GM12865 (cell line): ENCODE measurements around the gene RASSF7.

Experiments
- DNase-seq: peaks from one replicate; pipeline ENCODE4 v3.0.0; 2010; ENCODE audit warnings: low read depth
- H3K4me3 ChIP-seq: 2 replicates; pipeline ENCODE4 v1.5.1; 2011; ENCODE audit warnings: mild to moderate bottlenecking, low read depth, low read length, control low read depth
- TF ChIP-seq, protein P1 (sequence below): IDR thresholded peaks from 2 replicates; pipeline ENCODE4 v1.5.1; 2011; ENCODE audit warnings: low read length, control low read depth, low read depth, inconsistent platforms; ENCODE audit not compliant: insufficient read depth; ENCODE audit errors: missing control alignments

The RASSF7 gene

DNA sequence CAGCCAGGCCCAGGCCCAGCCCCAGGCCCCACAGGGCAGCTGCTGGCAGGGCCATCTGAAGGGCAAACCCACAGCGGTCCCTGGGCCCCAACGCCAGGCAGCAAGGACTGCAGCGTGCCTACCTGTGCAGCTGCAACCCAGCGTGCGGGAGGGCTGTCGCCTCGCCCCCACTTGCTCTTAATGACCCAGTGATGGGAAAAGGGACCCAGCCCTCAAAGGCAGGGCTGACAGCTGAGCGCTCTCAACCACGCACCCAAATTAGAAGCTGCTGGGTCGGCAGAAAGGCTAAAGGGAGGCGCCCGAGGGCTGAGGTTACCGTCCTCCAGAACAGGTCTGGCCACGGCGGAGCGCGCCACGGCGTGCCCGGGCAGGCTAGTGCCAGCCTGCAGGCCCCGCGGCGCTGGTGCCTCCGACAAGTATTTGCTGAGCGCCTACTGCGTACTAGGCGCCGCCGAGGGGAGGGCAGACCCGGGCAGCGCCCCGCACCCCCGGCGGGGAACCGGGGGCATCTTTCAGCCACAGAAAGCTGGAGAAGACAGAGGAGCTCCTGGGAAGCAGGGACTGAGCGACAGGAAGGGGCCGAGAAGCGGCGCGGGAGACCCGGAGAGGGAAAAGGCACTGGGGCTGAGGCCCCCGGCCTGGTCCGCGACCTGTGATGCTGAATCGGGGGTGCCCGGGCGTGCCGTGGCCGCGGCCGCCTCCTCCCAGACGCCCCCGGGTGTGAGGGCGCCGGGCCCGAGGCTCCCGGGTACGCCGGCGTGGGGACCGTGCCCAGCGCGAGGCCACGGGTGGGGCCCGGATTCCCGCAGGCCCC is 26.2 kb upstream of the RASSF7 start:
- H3K4me3 ChIP-seq = peak overlapping the region; percentile 74
- TF ChIP-seq, protein P1, sequence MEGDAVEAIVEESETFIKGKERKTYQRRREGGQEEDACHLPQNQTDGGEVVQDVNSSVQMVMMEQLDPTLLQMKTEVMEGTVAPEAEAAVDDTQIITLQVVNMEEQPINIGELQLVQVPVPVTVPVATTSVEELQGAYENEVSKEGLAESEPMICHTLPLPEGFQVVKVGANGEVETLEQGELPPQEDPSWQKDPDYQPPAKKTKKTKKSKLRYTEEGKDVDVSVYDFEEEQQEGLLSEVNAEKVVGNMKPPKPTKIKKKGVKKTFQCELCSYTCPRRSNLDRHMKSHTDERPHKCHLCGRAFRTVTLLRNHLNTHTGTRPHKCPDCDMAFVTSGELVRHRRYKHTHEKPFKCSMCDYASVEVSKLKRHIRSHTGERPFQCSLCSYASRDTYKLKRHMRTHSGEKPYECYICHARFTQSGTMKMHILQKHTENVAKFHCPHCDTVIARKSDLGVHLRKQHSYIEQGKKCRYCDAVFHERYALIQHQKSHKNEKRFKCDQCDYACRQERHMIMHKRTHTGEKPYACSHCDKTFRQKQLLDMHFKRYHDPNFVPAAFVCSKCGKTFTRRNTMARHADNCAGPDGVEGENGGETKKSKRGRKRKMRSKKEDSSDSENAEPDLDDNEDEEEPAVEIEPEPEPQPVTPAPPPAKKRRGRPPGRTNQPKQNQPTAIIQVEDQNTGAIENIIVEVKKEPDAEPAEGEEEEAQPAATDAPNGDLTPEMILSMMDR = no peak
- DNase-seq = peak; percentile 60

DNA sequence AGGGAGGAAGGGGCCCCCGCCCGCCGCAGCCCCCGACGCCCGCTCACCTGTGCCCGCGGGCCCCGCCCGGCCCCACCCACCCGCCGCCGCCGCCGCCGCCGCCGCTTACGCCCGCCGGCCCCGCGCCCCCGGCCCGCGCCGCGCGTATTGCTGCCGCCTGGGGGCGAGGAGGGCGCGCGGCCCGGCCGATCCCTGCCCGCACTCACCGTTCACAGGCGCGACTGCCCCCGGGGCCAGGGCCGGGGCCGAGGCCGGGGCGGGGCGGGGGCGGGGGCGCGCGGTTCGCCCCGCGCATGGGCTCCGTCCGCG is 25.6 kb upstream of the RASSF7 start:
- TF ChIP-seq, protein P1 = no peak
- no peak for DNase-seq
- peak overlapping the region; percentile 74 for H3K4me3 ChIP-seq

DNA sequence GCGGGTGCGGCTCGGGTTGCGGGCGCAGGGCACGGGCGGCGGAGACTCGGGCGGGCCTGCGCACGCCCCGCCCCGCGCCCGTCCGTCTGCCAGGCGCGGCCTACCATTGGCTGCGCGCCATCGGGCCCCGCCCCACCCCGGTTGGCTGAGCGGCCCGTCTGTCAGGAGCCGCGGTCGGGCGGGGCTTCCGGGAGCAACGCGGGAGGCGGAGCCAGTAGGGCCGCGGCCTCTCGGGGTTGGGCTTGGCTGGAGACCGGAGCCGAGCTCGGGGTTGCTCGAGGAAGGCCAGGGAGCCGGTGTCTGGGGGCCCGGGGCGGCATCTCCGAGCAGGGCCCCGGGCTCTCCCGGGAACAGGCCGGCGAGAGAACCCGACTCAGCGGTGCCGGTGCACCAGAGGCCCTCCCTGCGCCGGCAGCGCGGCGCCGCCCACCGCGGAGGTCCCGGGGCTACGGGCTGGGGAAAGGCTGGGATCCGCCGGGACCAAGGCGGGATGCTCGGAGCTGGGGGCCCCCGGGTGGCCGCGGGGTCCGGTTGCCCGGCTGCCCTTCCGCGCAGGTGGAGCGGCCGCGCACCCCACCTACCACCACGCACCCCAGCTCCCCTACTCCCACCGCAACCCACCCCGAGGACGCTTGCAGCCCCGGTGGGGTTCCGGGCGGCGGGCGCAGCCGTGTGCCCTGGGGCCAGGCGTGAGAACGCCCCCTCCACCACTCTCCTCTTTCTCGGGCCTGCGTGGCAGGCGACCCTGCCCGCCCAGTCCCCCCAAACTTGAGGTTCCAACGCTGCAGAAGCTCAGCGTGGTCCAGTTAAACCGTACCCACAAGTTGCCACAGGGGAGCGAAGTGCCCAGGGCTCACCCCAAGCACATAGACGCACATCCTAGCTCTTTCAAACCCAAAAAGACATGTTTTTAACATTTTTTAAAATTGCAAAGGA is 25.0 kb upstream of the RASSF7 start, which contains the start of gene HRAS:
HRAS (minus strand) TSS at position 58 of the 936 bp plus-strand sequence.
- TF ChIP-seq, protein P1 = no peak
- DNase-seq = peak; percentile 98
- H3K4me3 ChIP-seq = peak within 1 kb of the TSS; percentile 74

DNA sequence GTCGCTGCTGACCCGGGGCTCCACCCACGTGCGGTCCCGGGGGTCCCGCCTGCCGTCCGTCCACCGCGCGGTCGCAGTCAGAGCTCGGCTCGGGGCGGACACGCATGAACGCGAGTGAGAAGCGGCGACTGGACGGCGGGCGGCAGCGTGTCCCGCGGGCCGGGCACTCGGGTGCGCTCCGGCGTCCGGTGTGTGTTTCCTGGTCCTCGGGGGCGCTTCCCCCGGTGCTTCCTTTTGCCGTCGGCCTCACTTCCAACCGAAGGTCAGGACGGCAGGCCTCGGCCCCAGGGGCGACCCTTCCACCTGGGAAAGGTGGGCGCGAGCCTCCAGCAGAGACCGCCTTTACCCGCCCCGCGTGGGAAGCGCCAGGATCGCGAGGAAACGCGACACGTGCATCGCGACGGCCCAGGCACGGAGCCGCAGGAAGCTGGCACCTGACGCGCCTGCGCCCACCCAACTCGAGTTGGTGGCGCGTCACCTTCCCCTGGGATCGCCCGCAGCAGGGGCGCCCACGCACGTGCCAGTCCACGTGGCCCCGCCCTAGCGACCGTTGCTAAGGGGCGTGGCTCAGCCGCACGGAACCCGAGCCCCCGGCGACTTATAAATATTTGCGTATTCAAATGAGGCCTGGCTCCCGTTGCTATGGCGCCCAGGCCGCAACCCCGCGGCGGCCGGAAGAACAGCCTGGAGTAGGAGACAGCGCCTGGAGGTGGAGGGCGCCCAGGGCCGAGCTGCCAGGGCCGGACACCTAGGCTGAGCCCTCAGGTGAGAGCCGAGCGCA is 23.7 kb upstream of the RASSF7 start, which contains the start of gene LRRC56:
LRRC56 (plus strand) TSS at position 687 of the 781 bp plus-strand sequence. CDS start 3,158 bp downstream, outside the sequence.
- TF ChIP-seq, protein P1 = no peak
- H3K4me3 ChIP-seq = peak within 1 kb of the TSS; percentile 70
- peak; percentile 97 for DNase-seq

DNA sequence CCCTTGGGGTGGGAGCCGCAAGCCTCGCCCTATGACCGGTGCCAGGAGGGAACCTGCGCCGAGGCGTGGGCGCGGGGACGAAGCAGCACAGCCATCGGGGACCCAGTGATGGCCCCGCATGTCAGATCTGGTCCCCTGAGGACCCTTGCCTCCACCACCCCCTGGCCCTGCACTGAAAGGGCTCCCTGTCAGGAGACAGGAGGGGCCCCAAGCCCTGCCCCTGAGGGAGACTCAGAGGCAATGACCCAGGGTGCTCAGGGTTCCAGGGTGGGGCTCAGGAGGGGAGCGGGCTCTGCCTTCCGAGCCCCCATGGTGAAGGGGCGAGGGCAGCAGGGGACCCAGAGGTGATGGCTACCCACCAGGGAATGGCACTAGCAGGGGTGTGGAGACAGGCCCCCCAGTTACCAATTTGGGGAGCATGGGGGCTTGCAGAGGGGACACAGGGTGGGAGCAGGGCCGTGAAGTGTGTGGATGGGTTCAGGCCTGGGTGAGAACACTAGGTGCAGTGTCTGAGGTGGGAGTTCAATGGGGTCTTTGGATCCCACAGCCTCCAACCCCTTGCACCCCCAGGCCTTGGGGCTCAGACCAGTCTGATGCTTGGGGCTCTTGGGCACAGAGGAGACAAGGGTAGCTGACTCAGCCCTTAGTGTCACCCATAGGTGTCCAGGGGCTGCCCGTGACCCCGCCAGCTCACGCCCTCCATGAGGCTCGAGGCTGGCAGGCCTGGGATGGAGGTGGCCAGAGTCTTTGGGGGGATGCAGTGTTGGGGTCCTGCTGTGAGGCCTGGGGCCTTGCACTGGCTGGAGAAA is 22.9 kb upstream of the RASSF7 start:
- no peak for DNase-seq
- peak overlapping the region; percentile 70 for H3K4me3 ChIP-seq
- TF ChIP-seq, protein P1 = no peak
